Testis (tissue), 2 donors: Measurements from ENCODE around the gene TTC19.

Source experiments
- POLR2A ChIP-seq: fragments of 450-650 bp; IDR thresholded peaks from one replicate; pipeline ENCODE4 v1.6.1; 2017; ENCODE audit warnings: antibody characterized with exemption, mild to moderate bottlenecking, moderate library complexity
- TF ChIP-seq, protein P1 (sequence below), 3 experiments: fragments of 450-650 bp in 2 of 3; fragments of 200-600 bp in 1 of 3; sonication (generic) in 1 of 3; IDR thresholded peaks; one replicate each; pipeline ENCODE4 v1.5.1; 2016 to 2019; ENCODE audit warnings: antibody characterized with exemption in 3 of 3, mild to moderate bottlenecking in 2 of 3, moderate library complexity in 1 of 3

DNA sequence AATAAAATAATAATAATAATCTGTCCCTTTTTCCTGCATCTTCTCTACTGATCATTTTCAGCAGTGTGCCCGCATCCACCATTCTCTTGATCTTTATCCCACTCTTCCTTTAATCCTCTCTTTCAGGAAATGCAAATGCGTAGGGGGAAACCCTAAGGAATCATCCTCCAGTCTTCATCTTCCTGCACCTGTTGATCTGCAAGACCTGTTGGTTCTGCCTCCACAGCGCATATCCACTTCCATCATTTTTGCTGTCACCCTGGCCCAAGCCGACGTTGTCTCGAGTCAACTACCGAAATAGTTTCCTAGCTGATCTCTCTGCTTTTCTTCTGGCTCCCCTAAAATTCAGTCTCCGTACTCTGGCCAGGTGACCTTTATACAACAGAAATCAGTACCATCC lies 30.2 kb upstream of the TTC19 start:
- TF ChIP-seq, protein P1, sequence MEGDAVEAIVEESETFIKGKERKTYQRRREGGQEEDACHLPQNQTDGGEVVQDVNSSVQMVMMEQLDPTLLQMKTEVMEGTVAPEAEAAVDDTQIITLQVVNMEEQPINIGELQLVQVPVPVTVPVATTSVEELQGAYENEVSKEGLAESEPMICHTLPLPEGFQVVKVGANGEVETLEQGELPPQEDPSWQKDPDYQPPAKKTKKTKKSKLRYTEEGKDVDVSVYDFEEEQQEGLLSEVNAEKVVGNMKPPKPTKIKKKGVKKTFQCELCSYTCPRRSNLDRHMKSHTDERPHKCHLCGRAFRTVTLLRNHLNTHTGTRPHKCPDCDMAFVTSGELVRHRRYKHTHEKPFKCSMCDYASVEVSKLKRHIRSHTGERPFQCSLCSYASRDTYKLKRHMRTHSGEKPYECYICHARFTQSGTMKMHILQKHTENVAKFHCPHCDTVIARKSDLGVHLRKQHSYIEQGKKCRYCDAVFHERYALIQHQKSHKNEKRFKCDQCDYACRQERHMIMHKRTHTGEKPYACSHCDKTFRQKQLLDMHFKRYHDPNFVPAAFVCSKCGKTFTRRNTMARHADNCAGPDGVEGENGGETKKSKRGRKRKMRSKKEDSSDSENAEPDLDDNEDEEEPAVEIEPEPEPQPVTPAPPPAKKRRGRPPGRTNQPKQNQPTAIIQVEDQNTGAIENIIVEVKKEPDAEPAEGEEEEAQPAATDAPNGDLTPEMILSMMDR (IDR thresholded peaks at IDR 0.05) = no peak
- no peak for TF ChIP-seq POLR2A
